ENCODE data around the gene SULT1C3. TPM values are rescaled to one million over a fixed set of nuclear protein-coding genes. Genes with fewer than 3 reads are reported as not detected.
A peak's percentile ranks its signal among the peaks of the same experiment; 100 is the strongest.

SULT1C3 gene
- total RNA-seq (not detected), polyA plus RNA-seq (ENCODE audit: insufficient read depth, low read depth, low replicate concordance) (not detected)
- long read RNA-seq, donor 1: 0 reads
- long read RNA-seq, donor 2: 0 reads

GRCh38 chr2:108239786-108240185 is at the start of gene SULT1C3:
SULT1C3 (plus strand) TSS chr2:108239968; CDS start chr2:108247195, 7,227 bp downstream.
- WGBS, 2 donors: 67 to 95% methylated on average over 2 of the region's 2 CpGs
- intact Hi-C loops (cut with DNase I; ENCODE audit: low total_unique reads): no loop called here
- no peaks in the 10 kb centered on the region for H3K9me3 ChIP-seq
- TF ChIP-seq CTCF (IDR thresholded peaks at IDR 0.05) (no peak), POLR2A (IDR thresholded peaks at IDR 0.05) (no peak)
- no peaks in the 10 kb centered on the region for H3K27me3 ChIP-seq
- no peak within 1 kb of the TSS for H3K4me3 ChIP-seq
- no peaks in the 10 kb centered on the region for H3K4me1 ChIP-seq
- no peak for DNase-seq
- no peak within 1 kb of the TSS for H3K27ac ChIP-seq
- no peaks in the 10 kb centered on the region for H3K36me3 ChIP-seq (ENCODE audit: low read depth, missing control alignments)

- TF ChIP-seq CTCF (IDR thresholded peaks at IDR 0.05): no peak
- no peaks in the 10 kb centered on the region for H3K4me1 ChIP-seq
- H3K27me3 ChIP-seq: no peaks in the 10 kb centered on the region
- DNase-seq: no peak
- H3K9me3 ChIP-seq: no peaks in the 10 kb centered on the region
- intact Hi-C loops (cut with DNase I; ENCODE audit: low total_unique reads): no loop called here
- no peaks in the 10 kb centered on the region for H3K36me3 ChIP-seq (ENCODE audit: low read depth, missing control alignments)
- H3K27ac ChIP-seq: no peak overlapping the region
- 79 to 85% methylated on average over 3 of the region's 3 CpGs for WGBS, 2 donors
- H3K4me3 ChIP-seq: no peak overlapping the region
Measured at GRCh38 chr2:108193251-108193650, 46.5 kb upstream of the SULT1C3 start.

GRCh38 chr2:108194409-108195132 is 45.2 kb upstream of the SULT1C3 start:
- H3K4me1 ChIP-seq: no peaks in the 10 kb centered on the region
- peak in 2 of 3 experiments; percentile 20 to 47 for TF ChIP-seq CTCF (IDR thresholded peaks at IDR 0.05)
- TF ChIP-seq POLR2A (IDR thresholded peaks at IDR 0.05): no peak
- DNase-seq: no peak
- H3K27me3 ChIP-seq: no peaks in the 10 kb centered on the region
- no peak overlapping the region for H3K4me3 ChIP-seq
- H3K36me3 ChIP-seq (ENCODE audit: low read depth, missing control alignments): no peaks in the 10 kb centered on the region
- H3K27ac ChIP-seq: no peak overlapping the region
- intact Hi-C loops (cut with DNase I; ENCODE audit: low total_unique reads): no loop called here
- no peaks in the 10 kb centered on the region for H3K9me3 ChIP-seq
- WGBS, 2 donors: 47 to 56% methylated on average over 7 of the region's 7 CpGs

- no peaks in the 10 kb centered on the region for H3K27me3 ChIP-seq
- DNase-seq: no peak
- intact Hi-C loops (cut with DNase I; ENCODE audit: low total_unique reads): no loop called here
- H3K4me1 ChIP-seq: no peaks in the 10 kb centered on the region
- no peak overlapping the region for H3K27ac ChIP-seq
- TF ChIP-seq POLR2A (IDR thresholded peaks at IDR 0.05): no peak
- TF ChIP-seq CTCF (IDR thresholded peaks at IDR 0.05): no peak
- H3K4me3 ChIP-seq: no peak overlapping the region
- no peaks in the 10 kb centered on the region for H3K9me3 ChIP-seq
- no peaks in the 10 kb centered on the region for H3K36me3 ChIP-seq (ENCODE audit: low read depth, missing control alignments)
Measured at GRCh38 chr2:108195133-108195439, 44.7 kb upstream of the SULT1C3 start.

GRCh38 chr2:108199726-108200125 is 40.0 kb upstream of the SULT1C3 start:
- TF ChIP-seq POLR2A (IDR thresholded peaks at IDR 0.05): no peak
- no peak for TF ChIP-seq CTCF (IDR thresholded peaks at IDR 0.05)
- Histone ChIP-seq H3K27ac (no peak overlapping the region), H3K36me3 (ENCODE audit: low read depth, missing control alignments) (no peaks in the 10 kb centered on the region), H3K4me3 (no peak overlapping the region), H3K4me1 (no peaks in the 10 kb centered on the region), H3K9me3 (no peaks in the 10 kb centered on the region), H3K27me3 (no peaks in the 10 kb centered on the region)
- intact Hi-C loops (cut with DNase I; ENCODE audit: low total_unique reads): no loop called here
- no peak for DNase-seq

Data from testis (tissue), 5 donors.